Left kidney (tissue), 2 donors: Measurements from ENCODE around the gene ICOSLG. TPM values are rescaled to one million over a fixed set of nuclear protein-coding genes. Genes with fewer than 3 reads are reported as not detected.
A peak's percentile ranks its signal among the peaks of the same experiment; 100 is the strongest.
"Not testable (repeated sequence)": the region's sequence is repeated elsewhere in the genome, so short reads cannot be mapped to it uniquely, and the experiment has no call there.

Experiments used
- DNase-seq: peaks from one replicate; pipeline ENCODE4 v3.0.0-alpha.2; 2013
- polyA plus RNA-seq: library from polyadenylated mRNA; unstranded; fragments of 120-200 nt; gene quantifications from one replicate; pipeline ENCODE4 v1.2.1, GENCODE V29; 2013; ENCODE audit not compliant: insufficient read length

Gene ICOSLG
- polyA plus RNA-seq, 1 donor: 7.3 TPM

- no peak for DNase-seq
These were observed 27.0 kb upstream of the ICOSLG start for GRCh38 chr21:44267655-44268142.

GRCh38 chr21:44265734-44266270, 25.1 kb upstream of the ICOSLG start:
- DNase-seq: no peak

- DNase-seq: no peak
These were observed 23.0 kb upstream of the ICOSLG start for GRCh38 chr21:44263768-44264167.

GRCh38 chr21:44263221-44263760, 22.5 kb upstream of the ICOSLG start:
- peak; percentile 41 for DNase-seq

- no peak for DNase-seq
These were observed 21.8 kb upstream of the ICOSLG start for GRCh38 chr21:44262338-44263056.

- no peak for DNase-seq
These were observed 21.0 kb upstream of the ICOSLG start, which contains the start of gene DNMT3L for GRCh38 chr21:44261675-44262295. TSS of gene DNMT3L (minus strand) at chr21:44261897. CDS start at chr21:44261259, 638 bp downstream.

GRCh38 chr21:44260791-44261631, 20.3 kb upstream of the ICOSLG start:
- DNase-seq: no peak

- no peak for DNase-seq
These were observed 19.3 kb upstream of the ICOSLG start for GRCh38 chr21:44260066-44260465.

GRCh38 chr21:44259082-44259705, 18.5 kb upstream of the ICOSLG start:
- DNase-seq: no peak

- no peak for DNase-seq
These were observed 17.4 kb upstream of the ICOSLG start for GRCh38 chr21:44258056-44258725.

GRCh38 chr21:44255511-44255981, 14.8 kb upstream of the ICOSLG start:
- no peak for DNase-seq

- DNase-seq: no peak
These were observed 13.3 kb upstream of the ICOSLG start for GRCh38 chr21:44253832-44254710.

GRCh38 chr21:44249204-44250037, 8.7 kb upstream of the ICOSLG start:
- DNase-seq: not testable (repeated sequence)

GRCh38 chr21:44247904-44248303, 7.2 kb upstream of the ICOSLG start:
- DNase-seq: not testable (repeated sequence)

GRCh38 chr21:44243980-44244379, 3.2 kb upstream of the ICOSLG start:
- not testable (repeated sequence) for DNase-seq

GRCh38 chr21:44241281-44241680, 538 bp upstream of the ICOSLG start:
- DNase-seq: not testable (repeated sequence)

GRCh38 chr21:44240353-44240752, 390 bp downstream of the ICOSLG start:
- DNase-seq: not testable (repeated sequence)

- DNase-seq: not testable (repeated sequence)
These were observed 11.2 kb downstream of the ICOSLG start for GRCh38 chr21:44229561-44229960.

GRCh38 chr21:44228109-44228508, 12.6 kb downstream of the ICOSLG start:
- DNase-seq: not testable (repeated sequence)
